ENCODE results near the gene CACNB1.

CACNB1 gene

GRCh38 chr17:39200957-39201510 is 3.6 kb upstream of the CACNB1 start:
- DNase-seq (ENCODE audit: low read depth in 2 of 2): no peak

DNA sequence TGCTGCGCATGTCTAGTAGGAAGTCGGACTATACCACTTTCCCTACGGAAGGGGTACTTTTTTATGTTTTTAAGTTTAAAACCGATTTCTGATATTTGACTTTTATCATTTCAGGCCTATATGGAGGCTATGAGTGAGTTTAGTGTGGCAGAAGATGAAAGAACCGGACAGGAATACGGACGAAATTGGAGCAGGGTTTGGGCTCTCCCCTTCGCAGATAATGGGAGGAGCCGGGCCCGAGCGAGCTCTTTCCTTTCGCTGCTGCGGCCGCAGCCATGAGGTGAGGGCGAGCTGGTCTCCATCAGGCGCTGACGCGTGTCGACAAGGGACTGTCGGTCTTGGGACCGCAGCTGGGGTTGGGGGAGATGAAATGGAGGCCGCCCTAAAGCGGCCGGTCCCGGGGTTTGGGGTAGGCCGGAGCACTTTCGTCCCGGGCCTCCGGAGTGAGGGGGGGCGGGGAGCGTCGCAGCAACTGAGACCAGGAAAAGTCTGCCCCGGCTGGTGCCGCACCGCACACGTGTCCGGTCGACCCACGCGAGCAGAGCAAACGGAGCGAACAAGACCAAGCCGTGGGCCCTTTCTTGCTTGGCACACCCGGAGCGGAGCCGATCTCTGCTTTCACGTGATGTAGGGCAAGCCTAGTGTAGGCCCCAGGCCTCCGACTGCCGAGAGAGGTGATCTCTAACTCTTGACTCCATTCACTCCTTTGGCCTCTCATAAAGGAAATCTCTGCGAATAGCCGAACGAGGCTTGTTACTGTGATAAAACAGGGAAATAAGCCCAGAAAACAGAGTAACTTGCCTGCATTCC is 2.8 kb upstream of the CACNB1 start, which contains the start of gene RPL19:
Gene RPL19 (plus strand): TSS at position 214 of the 810 bp plus-strand sequence. CDS start 62 bp downstream, at position 276.
- DNase-seq (ENCODE audit: low read depth in 2 of 2): peak; percentile 63 to 68

DNA sequence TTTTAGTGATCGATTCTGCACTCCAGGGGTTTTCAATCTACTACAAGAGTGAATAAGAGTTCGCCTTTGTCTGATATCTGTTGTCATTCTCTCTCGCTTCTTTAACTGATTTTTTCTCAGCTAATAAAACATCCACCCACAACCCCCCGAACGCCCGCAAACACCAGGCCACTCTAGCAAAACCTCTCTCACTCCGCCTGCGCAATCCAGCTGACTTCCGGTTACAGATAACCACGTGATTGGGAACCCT is 2.3 kb upstream of the CACNB1 start:
- DNase-seq (ENCODE audit: low read depth in 2 of 2): peak; percentile 77 to 84

GRCh38 chr17:39198186-39198566 is 707 bp upstream of the CACNB1 start:
- no peak for DNase-seq (ENCODE audit: low read depth in 2 of 2)

GRCh38 chr17:39196808-39197291 is 619 bp downstream of the CACNB1 start:
- no peak for DNase-seq (ENCODE audit: low read depth in 2 of 2)

DNA sequence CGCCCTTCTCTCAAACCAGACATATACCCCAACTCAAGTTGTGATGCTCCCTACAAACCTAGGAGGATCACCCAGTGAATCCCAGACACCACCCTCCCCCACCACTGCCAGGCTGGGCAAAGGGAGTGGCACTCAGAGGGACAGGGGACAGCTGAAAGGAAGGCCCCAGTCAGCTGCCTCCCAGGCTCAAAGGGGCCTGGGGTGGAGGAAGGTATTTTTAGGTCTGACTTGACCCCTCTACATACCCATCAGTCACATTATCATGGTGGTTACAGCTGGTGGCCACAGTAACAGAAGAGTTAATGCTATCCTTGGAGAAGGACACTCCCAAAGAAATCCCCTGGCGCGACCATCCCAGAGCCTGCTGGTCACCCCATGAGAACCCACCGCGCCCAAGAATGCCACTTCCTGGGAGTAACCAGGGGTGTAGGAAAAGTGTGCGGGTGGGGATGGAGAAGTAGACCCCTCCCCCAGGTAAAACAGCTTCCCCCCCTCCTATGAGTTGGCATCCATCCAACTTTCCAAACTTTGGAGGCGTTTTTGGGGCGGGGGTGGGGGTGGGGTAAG is 1.1 kb downstream of the CACNB1 start:
- no peak for DNase-seq (ENCODE audit: low read depth in 2 of 2)

GRCh38 chr17:39195568-39196160 is 1.8 kb downstream of the CACNB1 start:
- DNase-seq (ENCODE audit: low read depth in 2 of 2): no peak

- DNase-seq (ENCODE audit: low read depth in 2 of 2): no peak
Measured at GRCh38 chr17:39194985-39195524, 2.4 kb downstream of the CACNB1 start.

GRCh38 chr17:39194089-39194984 is 3.1 kb downstream of the CACNB1 start:
- DNase-seq (ENCODE audit: low read depth in 2 of 2): no peak

DNA sequence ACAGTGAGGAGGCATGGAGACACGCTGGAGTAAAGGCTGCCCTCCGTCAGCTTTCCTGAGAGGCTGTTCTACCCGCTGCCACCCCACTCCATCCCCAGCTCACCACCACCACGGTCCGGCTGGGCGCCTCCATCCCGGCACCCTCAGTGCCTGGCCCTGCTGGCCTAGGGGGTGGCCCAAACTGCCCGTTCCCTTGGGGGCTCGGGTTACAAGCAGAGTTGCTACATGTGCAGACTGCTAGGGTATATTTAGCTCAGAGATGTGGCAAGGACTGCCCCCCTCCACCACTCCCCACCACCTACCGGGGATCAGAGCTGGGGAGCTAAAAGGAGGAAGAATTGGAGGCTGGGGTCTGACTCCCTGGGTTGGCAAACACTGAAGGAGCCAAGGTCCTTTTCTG is 4.1 kb downstream of the CACNB1 start:
- no peak for DNase-seq (ENCODE audit: low read depth in 2 of 2)

DNA sequence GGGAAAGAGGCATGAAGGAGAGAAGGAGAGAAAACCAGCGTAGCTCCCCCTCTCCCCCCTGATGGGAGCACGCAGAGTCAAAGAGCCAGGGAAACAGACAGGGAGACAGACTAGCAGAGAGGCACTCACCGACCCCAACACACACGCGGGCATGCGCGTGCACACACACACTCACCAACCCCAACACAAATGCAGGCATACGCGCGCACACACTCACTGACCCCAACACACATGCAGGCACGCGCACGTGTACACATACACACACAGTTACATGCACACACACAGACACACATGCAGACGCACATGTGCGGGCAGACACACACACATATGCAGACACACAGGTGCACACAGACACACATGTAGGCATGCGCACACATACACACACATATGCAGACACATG is 4.6 kb downstream of the CACNB1 start:
- no peak for DNase-seq (ENCODE audit: low read depth in 2 of 2)

DNA sequence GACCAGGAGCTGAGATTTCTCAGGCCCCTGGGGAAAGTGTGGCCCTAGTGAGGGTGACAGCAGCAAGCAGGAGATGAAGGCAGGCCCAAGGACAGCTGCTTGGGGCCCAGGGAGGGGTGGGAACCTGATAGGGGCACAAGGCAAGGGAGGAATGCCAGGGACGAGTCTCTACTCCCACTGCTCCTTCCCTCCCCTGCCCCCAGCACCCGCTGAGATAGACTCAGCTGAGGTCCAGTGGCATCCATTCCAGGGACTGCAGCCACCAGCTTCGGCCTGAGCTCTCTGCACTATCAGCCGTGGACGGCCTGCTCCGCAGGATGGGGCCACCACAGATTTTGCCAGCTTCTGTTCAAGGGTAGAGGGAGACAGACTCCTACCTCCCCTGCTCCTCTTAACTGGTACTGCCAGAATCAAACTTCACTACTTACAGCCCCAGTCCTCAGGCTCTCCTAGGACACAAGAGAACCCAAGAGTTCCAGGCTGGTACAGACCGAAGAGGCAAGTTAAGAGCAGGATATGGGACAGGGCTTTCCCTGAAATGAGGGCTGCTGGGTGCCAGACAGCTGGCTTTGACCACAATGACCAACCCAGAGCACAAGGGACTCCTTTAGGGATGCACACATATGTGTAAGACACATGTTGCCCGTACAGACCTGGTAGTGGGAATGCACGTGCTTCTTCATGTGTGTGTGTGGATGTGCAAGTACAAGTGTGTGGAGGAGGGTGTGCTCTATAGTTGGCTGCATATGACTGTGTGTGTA is 5.5 kb downstream of the CACNB1 start:
- DNase-seq (ENCODE audit: low read depth in 2 of 2): no peak

- no peak for DNase-seq (ENCODE audit: low read depth in 2 of 2)
Measured at GRCh38 chr17:39187152-39187830, 10.2 kb downstream of the CACNB1 start.

DNA sequence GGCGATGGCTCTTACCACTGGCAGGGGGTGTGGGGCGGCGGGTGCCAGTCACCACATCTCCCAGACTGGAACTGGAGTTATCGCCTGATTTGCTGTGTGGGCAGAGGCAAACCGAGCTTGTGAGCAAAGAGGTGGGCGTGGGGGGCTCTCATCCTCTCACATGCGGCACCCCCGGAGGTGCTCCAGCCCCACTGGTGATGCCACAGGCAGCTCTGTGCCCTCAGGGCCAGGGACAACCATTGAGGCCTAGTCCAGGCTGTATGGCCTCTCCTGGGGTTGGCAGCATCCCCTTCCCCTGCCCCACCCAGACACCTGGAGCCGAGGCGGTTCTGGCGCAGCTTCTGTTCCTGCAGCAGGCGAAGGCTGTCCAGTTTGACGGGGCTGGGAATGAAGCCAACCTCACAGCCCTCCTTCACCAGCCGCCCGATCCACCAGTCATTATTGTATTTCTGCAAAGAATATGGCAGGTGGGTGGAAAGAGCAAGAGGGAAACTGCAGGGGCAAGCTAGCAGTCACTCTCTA is 10.9 kb downstream of the CACNB1 start:
- DNase-seq (ENCODE audit: low read depth in 2 of 2): no peak

GRCh38 chr17:39183720-39184119 is 13.7 kb downstream of the CACNB1 start:
- DNase-seq (ENCODE audit: low read depth in 2 of 2): no peak

DNA sequence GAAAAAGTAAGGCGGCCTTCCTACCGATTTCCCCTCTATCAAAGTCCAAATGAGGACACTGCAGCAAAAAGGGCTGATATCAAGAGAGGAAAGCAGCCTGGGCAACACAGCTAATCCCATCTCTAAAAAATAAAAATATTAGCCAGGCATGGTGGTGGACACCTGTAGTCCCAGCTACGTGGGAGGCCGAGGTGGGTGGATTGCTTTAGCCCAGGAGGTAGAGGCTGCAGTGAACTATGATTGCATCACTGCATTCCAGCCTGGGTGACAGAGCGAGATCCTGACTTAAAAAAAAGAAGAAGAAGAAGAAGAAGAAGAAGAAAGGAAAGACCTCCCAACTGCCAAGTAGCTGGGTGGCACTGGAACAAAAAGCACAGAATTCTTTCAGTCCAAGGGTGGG is 14.4 kb downstream of the CACNB1 start:
- no peak for DNase-seq (ENCODE audit: low read depth in 2 of 2)

DNA sequence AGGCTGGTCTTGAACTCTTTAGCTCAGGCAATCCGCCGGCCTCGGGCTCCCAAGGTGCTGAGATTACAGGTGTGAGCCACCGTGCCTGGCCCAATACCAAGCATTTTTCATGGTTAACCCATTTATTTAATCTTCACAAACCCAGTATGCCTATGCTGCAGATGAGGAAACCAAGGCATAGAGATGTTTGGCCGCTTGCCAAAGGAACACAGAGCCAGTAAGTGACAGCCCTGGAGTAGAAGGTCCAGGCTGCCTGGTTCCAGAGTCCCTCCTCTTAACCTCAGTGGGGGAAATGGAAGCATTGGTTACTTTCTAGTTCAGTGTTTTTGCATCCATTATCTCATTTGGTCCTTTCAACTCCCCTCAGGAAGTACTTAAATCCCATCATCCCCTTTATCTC is 16.2 kb downstream of the CACNB1 start:
- DNase-seq (ENCODE audit: low read depth in 2 of 2): no peak

DNA sequence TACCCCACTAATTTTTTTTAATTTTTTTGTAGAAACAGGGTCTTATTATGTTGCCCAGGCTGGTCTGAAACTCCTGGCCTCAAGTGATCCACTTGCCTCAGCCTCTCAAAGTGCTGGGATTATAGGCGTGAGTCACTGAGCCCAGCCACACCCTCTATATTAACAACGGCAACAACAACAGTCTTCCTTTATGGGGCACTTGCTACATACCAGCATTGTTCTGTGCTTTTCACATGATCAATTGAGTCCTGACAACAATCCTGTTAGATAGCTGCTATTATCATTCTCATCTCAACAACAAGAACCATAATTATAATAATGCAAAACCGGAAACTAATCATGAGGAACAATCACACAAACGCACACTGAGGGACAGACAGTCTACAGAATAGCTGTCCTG is 18.9 kb downstream of the CACNB1 start:
- DNase-seq (ENCODE audit: low read depth in 2 of 2): no peak

DNA sequence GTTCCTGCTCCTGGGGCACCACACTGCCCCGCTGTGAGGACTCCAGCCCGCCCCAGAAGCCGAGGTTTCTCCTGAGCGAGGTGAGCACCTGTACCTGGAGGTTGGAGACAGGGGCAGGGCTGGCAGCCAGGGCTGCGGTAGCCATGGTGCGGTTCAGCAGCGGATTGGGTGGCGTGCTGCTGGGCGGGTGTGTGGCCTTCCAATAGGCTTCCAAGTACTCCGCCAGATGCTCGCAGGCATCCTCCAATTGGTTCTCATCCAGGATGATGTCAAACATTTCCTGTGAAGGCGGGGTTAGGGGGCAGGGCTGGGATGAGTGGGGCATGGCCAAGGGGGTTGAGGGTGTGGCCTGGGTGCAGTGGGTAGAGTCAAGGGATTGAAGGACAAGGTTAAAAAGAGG is 20.2 kb downstream of the CACNB1 start:
- DNase-seq (ENCODE audit: low read depth in 2 of 2): no peak

GRCh38 chr17:39175695-39176093 is 21.8 kb downstream of the CACNB1 start:
- DNase-seq (ENCODE audit: low read depth in 2 of 2): no peak
